NOMO-1 (cell line): ENCODE data around the gene RHOJ.

Experiments used
- DNase-seq, 2 experiments: peaks; one replicate each; lab custom pipeline; 2025; ENCODE audit not compliant: unreplicated experiment in 2 of 2; lab: John Stamatoyannopoulos, UW

The RHOJ gene

DNA sequence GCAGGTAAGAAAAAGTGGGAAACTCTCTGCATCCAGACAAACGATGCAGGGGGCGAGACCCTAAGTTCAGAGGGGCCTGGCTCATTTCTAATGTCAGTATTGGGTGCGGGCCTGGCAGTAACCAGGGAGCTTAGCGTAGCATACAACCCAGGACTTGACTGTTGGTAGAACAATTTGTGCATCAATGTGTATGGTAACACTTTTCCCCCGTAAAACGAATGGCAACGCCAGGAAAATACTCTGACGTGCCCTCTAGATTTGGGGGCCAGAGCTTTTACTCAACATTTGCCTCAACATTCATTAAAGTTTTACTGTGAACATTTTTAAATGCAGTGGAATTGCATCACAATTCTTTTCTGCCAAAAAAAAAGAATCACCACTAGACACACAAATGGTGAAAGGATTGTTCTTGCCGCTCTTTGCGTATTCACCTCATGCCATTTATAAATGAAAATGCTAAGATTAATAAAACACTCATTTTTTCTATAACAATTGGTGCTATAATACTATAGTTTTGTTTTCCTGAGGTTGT lies 867 bp downstream of the RHOJ start:
- DNase-seq = no peak

GRCh38 chr14:63205866-63206265 lies 1.6 kb downstream of the RHOJ start:
- DNase-seq = no peak

GRCh38 chr14:63209160-63209559 lies 4.9 kb downstream of the RHOJ start:
- no peak for DNase-seq

GRCh38 chr14:63210812-63211211 lies 6.6 kb downstream of the RHOJ start:
- DNase-seq = no peak

GRCh38 chr14:63212209-63212608 lies 8.0 kb downstream of the RHOJ start:
- no peak for DNase-seq

GRCh38 chr14:63212776-63213500 lies 8.7 kb downstream of the RHOJ start:
- no peak for DNase-seq

DNA sequence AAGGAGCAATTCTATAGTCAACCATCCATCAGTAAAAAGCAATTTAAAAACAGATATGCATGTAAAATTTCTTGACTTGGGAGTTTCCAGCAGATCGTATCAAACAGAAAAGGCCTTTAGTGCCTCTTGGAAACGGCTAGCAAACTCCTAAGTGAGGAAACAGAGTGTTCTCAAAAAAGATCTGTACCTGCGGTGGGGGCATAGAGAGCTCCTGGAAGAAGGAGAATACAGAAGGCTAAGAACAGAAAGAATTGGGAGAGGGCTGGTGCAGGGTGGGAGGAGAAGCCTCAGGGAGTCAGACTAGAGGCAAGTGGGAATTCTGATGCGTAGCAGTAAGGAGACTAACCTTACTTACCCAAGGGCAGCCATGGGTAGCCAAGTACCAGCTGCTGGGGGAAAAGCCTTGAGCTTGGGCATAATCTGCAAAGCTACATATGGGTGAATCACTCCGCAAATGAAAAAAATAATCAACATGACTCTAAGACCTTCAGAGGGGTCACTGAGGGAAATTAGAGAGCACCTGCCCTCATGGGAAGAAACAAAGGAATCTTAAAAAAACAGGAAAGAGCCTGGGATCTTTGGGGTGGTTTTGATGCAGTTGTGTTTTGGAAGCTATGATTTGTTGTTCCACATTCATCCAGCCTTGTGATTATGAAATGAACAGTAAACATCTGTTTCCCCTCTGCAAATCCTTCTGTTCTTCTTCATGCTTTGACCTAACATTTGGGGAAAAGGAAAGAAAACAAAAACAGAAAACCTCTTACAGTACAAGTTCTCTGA lies 10.4 kb downstream of the RHOJ start:
- no peak for DNase-seq

DNA sequence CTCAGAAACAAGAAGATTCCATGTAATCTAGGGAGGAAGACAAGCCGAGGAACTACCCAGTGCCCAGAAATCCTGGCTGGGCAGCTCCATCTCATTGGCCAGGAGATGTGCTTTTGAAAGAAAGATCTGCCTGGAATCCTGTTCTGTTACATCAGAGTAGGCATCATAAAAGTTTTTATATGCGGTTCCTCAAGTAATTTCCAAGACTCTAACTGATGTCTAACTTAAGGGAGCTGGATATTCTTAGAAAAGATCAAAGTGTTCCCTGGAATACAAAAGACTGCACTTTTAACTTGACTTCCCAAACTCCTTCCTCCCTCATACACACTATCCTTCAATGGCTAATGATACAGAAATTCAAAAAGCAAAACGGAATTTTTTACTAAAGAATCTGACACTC lies 16.3 kb downstream of the RHOJ start:
- DNase-seq = no peak

DNA sequence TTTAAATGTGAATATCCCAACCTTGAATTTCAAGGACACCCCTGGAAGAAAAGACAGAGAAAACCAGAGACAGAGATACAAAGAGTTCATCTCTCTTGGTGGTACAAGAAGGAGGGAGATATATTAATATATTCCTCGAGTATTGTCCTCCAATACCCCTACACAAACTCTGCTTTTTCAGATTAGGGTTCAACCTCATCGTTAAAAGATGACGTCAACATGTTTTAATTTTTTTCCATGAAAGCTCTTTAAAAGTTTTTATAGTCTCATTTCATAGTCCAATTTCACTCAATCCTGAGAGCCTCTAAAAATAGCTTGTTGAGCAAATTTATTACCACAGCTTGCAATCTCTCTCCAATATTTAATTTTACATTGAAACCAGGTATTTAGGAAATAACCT lies 19.4 kb downstream of the RHOJ start:
- DNase-seq = no peak

DNA sequence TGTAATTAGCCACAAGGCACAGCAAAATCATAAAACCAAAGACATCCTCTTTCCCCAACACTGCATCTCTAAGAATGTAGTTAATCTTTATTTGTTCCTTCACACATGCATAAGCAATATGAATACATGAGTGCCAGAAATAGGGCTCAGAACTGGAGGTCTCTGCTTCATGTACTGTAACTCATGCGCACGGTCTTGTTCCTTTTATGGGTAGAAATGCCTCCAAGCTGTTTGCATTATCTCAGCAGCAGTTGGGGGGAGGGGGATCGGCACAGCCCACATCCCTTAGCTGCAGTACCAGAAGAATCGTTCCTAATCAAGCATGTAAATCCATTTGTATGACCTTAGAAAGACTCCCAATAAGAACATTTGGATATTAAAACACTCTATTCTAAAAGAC lies 20.0 kb downstream of the RHOJ start:
- DNase-seq = no peak

GRCh38 chr14:63228217-63228616 lies 24.0 kb downstream of the RHOJ start:
- no peak for DNase-seq

DNA sequence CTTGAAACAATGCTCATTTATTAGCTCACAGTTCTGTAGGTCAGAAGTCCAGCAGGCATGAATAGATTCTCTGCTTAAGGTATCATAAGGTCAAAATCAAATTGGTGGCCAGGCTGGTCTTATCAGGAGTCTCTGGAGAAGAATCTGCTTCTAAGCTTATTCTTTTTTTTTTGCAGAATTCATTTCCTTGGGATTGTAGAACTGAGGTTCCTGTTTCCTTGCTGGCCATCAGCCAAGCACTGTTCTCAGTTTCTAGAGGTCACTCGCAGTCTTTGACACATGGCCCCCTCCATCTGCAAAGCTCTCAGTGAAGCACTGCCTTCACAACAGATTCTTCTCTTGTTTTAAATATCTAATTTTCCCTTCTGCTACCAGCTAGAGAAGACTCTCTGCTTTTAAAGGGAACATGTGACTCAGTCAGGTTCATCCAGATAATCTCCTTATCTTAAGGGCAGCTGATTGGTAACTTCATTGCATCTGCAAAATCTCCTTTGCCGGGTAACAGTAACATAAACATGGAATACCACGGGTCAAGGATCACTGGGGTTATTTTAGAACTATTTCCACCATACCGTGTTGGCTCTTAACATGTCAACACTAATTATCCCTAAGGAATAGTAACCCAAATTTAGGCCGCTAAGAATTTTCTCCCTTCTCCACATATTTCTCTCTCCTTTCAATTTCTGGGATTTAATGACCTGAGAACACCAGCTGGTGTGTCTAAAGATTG lies 25.3 kb downstream of the RHOJ start:
- no peak for DNase-seq

- no peak for DNase-seq
These were observed 27.5 kb downstream of the RHOJ start for GRCh38 chr14:63231766-63232165.

GRCh38 chr14:63237791-63238190 lies 33.5 kb downstream of the RHOJ start:
- DNase-seq = no peak

- no peak for DNase-seq
These were observed 36.0 kb downstream of the RHOJ start for GRCh38 chr14:63240221-63240620.

DNA sequence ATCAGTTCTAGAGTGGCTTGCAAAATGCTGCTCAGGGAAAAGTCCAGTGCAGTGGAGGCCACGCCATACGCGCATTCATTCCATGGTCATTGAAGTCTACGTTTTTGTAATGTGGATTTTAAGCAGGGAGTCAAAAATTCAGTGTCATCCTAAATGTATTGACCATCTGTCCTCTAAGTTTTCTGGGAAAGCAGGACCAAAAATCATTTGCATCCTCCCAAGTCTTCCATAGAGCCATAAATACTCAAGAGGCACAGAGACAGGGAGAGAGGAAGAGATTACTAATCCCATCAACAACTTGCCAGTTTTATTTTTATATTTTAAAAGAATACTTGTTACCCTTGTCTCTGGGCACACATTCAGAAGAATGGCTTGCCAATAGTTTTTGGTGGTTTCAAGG lies 36.9 kb downstream of the RHOJ start:
- no peak for DNase-seq

DNA sequence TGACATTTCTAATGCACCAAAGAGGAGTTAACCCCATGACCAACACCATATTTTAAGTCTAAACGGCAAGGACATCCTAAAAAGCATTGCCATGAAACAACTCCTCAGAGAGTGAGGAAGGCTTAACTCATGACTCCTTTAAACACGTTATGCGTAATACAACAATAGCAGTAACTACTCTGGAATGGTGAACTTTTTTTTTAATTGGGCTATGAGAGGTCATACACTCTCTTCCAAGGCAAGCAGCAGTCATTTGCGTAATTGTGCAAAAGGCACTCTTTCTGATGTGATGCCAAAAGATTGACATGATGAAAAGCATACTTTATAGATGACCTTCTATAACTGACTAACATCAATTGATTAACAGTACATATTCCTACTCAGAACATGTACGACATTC lies 39.4 kb downstream of the RHOJ start:
- DNase-seq = no peak

DNA sequence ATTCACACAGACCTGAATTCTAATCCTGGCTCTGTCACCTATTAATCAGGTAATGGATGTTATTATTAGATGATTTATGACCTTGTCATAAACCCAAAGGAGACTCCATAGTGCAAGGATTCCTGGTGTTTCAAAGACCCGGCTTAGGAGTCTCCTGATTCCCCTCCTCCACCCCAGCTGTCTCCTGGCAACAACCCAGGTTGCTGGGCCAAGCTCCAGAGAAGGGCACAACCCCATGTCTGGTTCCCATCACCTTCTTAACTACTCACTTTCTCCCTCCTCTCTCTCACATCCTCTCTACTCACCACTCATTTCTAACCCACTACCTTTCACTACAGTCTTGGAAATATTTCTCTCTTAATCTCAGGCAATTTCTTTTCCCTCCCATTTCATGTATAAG lies 41.6 kb downstream of the RHOJ start:
- DNase-seq = no peak

GRCh38 chr14:63248211-63248610 lies 44.0 kb downstream of the RHOJ start:
- no peak for DNase-seq

DNA sequence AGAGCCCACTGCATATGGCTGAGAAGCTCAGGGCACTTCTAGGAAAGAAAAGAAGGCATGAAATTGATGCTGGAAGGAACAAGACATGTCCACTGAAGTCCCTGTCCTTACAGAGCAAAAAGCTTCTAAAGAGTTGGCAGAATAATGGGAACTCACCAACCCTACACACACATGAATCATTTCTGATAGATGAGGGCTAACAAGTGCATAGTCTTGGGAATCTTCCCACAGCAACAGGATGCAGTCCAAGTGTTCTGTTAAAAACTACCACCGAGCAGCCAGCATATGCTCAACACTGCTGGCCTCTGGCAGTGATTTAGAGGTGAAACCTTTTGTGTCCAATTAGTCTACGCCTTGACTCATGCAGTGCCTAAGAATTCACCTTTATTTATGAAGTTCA lies 44.8 kb downstream of the RHOJ start:
- DNase-seq = no peak

GRCh38 chr14:63257299-63257698 lies 53.1 kb downstream of the RHOJ start:
- DNase-seq = no peak

DNA sequence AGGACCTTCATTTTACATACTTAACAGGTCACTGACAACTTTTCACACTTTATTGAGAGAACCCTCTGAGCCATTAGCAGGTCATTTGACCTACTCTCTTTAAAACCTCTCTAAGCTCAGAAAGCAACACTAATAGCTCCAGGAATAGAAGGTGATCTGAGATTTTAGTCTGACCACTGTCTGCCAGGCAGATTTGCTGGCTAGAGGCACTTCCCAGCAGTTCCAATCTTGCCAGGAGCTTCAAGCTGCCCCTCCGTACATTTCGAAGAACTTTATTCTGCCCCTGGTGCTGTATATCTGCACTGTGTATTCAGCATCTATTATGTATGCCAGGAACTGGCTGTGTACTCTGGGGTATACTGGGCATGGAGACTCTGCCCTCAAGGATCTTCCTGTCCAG lies 58.2 kb downstream of the RHOJ start:
- DNase-seq = no peak
